ENCODE results near the gene ZFC3H1. TPM values are rescaled to one million over a fixed set of nuclear protein-coding genes. Genes with fewer than 3 reads are reported as not detected.

The ZFC3H1 gene
- total and polyA plus RNA-seq, 2 of the 4 experiments (the other 2 are of a cell fraction): 16.8 to 23.3 TPM

GRCh38 chr12:71661977-71662530 is 1.6 kb downstream of the ZFC3H1 start (continued):
- no peak for TF ChIP-seq MAZ (IDR thresholded peaks at IDR 0.05; ENCODE audit: borderline replicate concordance, low read depth, low read length)

- Histone ChIP-seq H3K9ac (ENCODE audit: low read depth, low read length) (no peak overlapping the region), H2BK20ac (ENCODE audit: low read depth, low read length) (no peak overlapping the region), H3K4me1 (ENCODE audit: control insufficient read depth, insufficient read depth, low read length) (0 out of 2 replicates have a peak, but pooled peaks cover 3% of the 10 kb centered on the region), H4K20me1 (ENCODE audit: insufficient read depth, low read length) (peaks cover 37% of the 10 kb centered on the region), H3K18ac (ENCODE audit: low read depth, low read length) (no peak overlapping the region), H2AFZ (replicated peaks; ENCODE audit: low read length, poor library complexity) (no peak overlapping the region), H2AK9ac (replicated peaks; ENCODE audit: low read depth, low read length, poor library complexity) (no peak overlapping the region), H3K9me1 (ENCODE audit: insufficient read depth, low read length) (no peaks in the 10 kb centered on the region), H3K14ac (replicated peaks; ENCODE audit: low read depth, low read length) (no peak overlapping the region), H2BK15ac (ENCODE audit: low read depth, low read length) (no peak overlapping the region), H3K36me3 (ENCODE audit: control insufficient read depth, insufficient read depth, low read length) (peaks cover 31% of the 10 kb centered on the region), H2AK5ac (ENCODE audit: low read depth, low read length) (no peak overlapping the region), H3K27ac (ENCODE audit: insufficient read depth, low read length) (no peak overlapping the region), H3K4me3 (ENCODE audit: insufficient read depth, low read depth, low read length) (no peak overlapping the region), H3K4me2 (ENCODE audit: low read depth, low read length) (peak overlapping the region; percentile 38), H3K27me3 (ENCODE audit: control insufficient read depth, insufficient read depth, low read length) (no peaks in the 10 kb centered on the region), H4K91ac (ENCODE audit: insufficient read depth, low read depth, low read length) (no peak overlapping the region), H3K79me1 (ENCODE audit: low read depth in 1 of 2, low read length in 2 of 2) (peaks cover 2 to 15% of the 10 kb centered on the region in 2 experiments; a peak in 2 of 4 replicates), H2BK5ac (ENCODE audit: low read depth, low read length, poor library complexity, severe bottlenecking) (no peak overlapping the region), H3K56ac (ENCODE audit: extremely low read depth, insufficient read depth, low read length) (no peak overlapping the region), H3K9me3 (ENCODE audit: control insufficient read depth, insufficient read depth, low read length) (peaks cover 7% of the 10 kb centered on the region), H3K4ac (ENCODE audit: low read depth, low read length) (no peak overlapping the region), H4K5ac (ENCODE audit: low read depth, low read length) (no peak overlapping the region), H3K23ac (ENCODE audit: low read depth, low read length) (no peak overlapping the region), H4K8ac (ENCODE audit: low read depth in 2 of 2, low read length in 2 of 2) (no peak overlapping the region; a peak in 1 of 4 replicates), H2BK120ac (ENCODE audit: low read depth, low read length) (no peak overlapping the region)
- DNase-seq: peak; percentile 11
- WGBS, 2 experiments (ENCODE audit: extremely low coverage in 2 of 2, insufficient read length in 1 of 2): no CpG with 5 or more reads among the region's 3 CpGs
- POLR2A ChIA-PET (ENCODE audit: unreplicated experiment): no interaction called here
- dilution Hi-C loops (cut with HindIII; ENCODE audit: low sequenced_read_pairs, unreplicated experiment) (no loop called here), in situ Hi-C loops (cut with MboI; ENCODE audit: low sequenced_read_pairs) (loop anchor here (25.0 kb wide), 1 partner anchor 606 kb away; the partner anchor contains the start of gene TRHDE), intact Hi-C loops (cut with micrococcal nuclease) (no loop called here)
- CTCF ChIA-PET: no interaction called here
- ATAC-seq (ENCODE audit: low read depth): no peak
- no TSS peak for BruUV-seq (replicated peaks)
- no peak for TF ChIP-seq RFX5 (IDR thresholded peaks at IDR 0.05; ENCODE audit: low read depth, low read length)
- no peak for TF ChIP-seq CHD1 (IDR thresholded peaks at IDR 0.05; ENCODE audit: low read depth, low read length)
- no peak for TF ChIP-seq RAD21 (IDR thresholded peaks at IDR 0.05; ENCODE audit: low read length)
- TF ChIP-seq ELK1 (IDR thresholded peaks at IDR 0.05; ENCODE audit: borderline replicate concordance, low read depth, low read length): no peak
- TF ChIP-seq RCOR1 (IDR thresholded peaks at IDR 0.05; ENCODE audit: insufficient replicate concordance, low read length): no peak
- TF ChIP-seq MXI1 (IDR thresholded peaks at IDR 0.05; ENCODE audit: borderline replicate concordance, low read depth, low read length): no peak
- TF ChIP-seq MAZ (IDR thresholded peaks at IDR 0.05; ENCODE audit: borderline replicate concordance, low read depth, low read length): no peak
- TF ChIP-seq USF2 (IDR thresholded peaks at IDR 0.05; ENCODE audit: low read depth, low read length): no peak
- no peak for TF ChIP-seq POLR2A (IDR thresholded peaks at IDR 0.05; ENCODE audit: low read depth, low read length)
- no peak for TF ChIP-seq FOS (IDR thresholded peaks at IDR 0.05; ENCODE audit: low read depth, low read length)
- no peak for TF ChIP-seq CTCF (conservative IDR thresholded peaks at IDR 0.05; ENCODE audit: low read depth, low read length)
- no peak for TF ChIP-seq NFE2L2 (IDR thresholded peaks at IDR 0.05; ENCODE audit: low read depth, low read length)
- TF ChIP-seq BHLHE40 (IDR thresholded peaks at IDR 0.05; ENCODE audit: low read depth, low read length): no peak
- TF ChIP-seq CEBPB (IDR thresholded peaks at IDR 0.05; ENCODE audit: low read depth, low read length): no peak
These were observed 6.9 kb downstream of the ZFC3H1 start for GRCh38 chr12:71656740-71657139.

Data from IMR-90 (cell line).